ENCODE data around the gene SPSB1.

The SPSB1 gene

DNA sequence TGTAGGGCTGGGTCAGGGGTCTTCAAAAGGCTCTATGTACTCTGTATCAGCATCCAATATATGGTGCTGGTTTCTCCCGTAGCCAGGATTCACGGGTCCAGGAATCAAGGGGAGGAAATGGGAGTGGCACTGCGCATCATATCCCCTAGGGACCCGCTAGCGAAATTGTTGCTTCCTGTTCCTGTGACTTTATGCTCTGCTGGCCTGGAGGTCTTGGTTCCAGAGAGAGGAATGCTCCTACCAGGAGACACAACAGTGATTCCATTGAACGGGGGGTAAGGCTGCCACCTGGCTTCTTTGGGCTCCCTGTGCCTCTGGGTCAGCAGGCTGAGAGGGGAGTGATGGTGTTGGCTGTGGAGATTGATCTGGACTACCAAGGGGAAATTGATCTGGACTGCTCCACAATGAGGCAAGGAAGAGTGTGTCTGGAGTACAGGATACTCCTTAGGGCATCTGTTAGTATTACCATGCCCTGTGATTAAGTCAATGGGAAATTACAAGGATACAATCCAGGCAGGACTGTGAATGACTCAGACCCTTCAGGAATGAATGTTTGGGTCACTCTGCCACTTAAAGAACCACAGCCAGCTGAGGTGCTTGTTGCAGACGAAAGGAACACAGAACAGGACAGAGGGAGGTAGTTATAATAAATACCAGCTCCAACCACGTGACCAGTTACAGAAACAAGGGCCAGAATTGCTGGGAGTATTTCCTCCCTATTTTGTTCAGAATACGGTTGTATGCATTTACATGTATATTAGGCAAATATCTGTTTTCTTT, 10.2 kb downstream of the SPSB1 start:
- no peak for DNase-seq

DNA sequence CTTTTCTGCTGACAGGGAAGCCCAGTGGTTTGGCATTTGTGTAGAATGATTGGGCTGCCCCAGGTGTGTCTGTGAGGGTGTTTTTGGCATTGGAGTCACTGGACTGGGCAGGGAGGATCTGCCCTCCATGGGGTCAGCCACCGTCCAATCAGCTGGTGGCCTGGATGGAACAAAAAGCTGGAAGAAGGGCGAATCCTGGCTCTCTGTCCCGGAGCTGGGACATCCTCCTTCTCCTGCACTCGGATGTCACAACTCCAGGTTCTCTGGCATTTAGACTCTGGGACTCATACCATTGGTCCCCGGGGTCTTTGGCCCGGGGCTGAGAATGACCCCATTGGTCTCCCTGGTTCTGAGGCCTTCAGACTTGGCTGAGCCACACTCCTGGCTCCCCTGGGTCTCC, 11.2 kb downstream of the SPSB1 start:
- no peak for DNase-seq

DNA sequence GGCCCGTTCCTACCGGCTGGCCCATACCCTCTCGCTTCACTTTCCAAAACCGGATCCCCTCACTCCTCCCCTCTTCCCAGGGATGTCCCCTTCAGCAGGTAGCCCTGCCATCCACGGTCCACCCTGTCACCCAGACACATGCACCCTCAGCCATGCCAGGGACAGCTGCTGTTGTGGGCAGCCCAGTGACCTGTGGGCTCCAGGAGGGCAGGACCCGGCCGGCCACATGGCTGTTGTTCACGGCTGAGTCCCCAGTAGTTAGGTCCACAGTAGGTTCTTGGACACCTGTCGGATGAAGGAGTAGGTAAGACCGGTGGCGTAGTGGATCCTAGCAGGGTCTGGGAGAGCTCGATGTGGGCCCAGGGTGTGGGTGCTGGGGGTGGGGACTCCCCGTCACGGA, 12.5 kb downstream of the SPSB1 start:
- DNase-seq, result no peak

DNA sequence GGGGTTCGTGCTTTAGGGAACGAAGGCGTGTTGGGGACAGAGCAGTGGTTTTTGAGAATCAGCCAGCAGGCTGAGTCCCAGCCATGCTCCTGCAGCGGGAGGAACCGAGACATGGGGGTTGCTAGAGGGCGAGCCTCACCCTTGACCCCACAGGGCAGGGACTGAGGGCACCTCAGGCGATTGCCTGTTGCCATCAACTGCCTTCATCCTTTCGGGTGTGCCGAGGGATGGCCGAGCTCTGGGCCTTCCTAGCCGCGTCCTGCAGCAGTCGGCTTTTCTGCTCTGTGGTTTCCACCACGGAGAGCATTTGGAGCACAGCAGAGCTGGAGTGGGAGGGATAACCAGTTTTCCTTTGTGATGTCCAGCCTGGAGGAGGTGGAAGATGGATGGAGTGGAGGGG, 13.3 kb downstream of the SPSB1 start:
- DNase-seq, result no peak

DNA sequence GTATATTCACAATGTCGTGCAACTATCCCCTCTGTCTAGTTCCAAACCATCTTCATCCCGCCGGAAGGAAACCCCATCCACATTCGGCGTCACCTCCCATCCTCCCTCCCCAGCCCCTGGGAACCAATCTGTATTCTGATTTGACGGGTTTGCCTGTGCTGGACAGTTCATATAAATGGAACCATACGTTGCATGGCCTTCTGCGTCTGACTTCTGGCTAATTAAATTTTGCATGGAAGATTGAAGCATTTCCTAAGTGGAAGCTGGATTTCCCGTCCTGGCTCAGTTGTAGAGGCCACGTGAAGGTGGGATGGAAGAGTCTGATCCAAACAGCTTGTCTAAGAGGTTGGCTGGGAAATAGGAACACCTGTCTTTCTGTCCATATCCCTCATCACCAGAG, 14.6 kb downstream of the SPSB1 start:
- no peak for DNase-seq

DNA sequence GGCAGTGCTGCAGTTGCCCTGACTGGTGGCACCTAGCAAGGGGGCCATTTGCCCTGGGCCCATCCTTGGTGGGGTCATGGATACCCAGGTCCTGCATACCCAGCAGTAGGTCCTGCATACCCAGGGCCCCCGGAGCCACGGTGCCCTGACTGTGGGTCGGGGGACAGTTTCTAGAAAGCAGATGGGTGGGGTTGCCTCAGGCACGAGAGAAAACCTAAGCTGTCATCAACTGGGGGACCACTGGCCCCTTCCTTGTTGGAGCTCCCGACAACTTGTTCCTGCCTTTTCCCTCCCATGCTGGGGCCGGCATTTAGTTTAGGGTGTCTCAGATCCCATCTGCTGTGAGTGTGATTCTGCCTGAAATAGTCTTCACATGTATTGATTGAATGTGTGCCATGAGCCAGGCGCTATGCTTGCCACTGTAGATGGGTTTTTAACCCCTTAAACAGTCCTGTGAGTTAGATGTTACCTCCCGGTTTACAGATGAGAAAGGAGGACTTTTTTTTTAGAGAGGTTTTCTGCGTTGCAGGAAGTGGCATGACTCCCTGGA, 15.6 kb downstream of the SPSB1 start:
- no peak for DNase-seq

DNA sequence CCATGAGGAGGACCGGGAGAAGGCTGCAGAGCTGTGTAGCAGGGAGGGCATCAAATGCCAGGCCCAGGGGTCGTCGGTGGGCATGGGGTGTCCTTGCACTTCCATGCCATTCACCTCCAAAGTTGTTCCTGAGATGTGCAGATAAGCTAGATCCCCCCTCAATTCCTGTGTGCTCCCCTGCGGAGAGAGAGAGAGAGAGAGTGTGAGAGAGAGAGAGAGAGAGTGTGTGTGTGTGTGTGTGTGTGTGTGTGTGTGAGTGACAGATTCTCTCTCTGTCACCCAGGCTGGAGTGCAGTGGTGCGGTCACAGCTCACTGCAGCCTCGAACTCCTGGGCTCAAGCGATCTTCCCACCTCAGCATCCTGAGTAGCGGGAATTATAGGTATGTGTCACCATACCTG, 16.4 kb downstream of the SPSB1 start:
- no peak for DNase-seq

DNA sequence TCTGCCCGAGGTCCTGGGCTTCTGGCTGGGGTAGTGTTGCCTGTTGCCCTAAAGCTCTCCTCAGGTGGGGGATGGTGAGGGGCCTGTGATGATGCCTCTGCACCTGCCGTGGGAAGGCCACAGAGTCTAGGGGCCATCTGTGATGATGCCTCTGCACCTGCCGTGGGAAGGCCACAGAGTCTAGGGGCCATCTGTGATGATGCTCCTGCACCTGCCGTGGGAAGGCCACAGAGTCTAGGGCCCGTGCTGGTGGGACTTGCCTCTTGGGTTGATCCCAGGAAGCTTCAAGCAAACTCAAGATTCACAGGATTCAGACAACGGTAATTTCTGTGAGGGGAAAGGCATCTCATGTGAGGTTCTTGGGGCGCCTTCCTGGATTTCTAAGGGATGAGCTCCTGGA, 17.3 kb downstream of the SPSB1 start:
- no peak for DNase-seq

DNA sequence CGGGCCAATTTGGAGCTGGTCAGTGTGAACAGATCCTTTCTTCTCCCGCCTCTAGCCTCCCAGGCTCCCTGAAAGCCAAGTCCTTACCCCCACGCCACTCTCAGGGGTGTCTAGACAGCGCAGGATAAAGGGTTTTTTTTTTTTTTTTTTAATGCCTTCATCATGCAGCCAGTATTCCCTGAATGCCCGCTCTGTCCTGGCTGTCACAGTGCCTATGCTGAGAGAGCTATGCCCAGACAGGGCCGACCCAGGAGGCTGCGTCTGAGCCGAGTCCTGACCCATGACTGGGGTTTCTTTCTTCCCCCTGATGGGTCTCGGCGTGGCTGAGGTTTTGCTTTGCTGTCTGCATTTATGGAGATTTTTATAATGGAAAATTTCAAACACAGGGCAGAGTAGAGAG, 18.3 kb downstream of the SPSB1 start:
- no peak for DNase-seq

DNA sequence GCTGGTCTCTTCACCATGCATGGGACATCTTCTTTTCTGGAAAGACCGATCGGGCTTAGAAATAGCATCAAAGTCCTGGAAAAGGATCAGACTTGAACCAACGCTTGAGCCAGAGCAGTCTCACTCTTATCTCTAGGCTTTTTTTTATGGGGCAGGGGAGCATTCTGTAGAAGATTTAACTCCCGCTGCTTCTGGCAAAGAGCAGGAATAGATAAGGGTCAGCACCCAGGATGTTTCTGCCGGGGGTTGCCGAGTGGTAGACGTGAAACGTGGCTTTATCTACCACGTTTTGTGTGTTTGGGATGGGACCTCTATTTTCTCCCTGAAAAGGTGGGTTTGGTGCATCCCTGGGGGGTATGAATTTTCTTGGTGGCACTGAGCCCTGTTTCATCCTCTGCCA, 18.8 kb downstream of the SPSB1 start:
- DNase-seq, result no peak

DNA sequence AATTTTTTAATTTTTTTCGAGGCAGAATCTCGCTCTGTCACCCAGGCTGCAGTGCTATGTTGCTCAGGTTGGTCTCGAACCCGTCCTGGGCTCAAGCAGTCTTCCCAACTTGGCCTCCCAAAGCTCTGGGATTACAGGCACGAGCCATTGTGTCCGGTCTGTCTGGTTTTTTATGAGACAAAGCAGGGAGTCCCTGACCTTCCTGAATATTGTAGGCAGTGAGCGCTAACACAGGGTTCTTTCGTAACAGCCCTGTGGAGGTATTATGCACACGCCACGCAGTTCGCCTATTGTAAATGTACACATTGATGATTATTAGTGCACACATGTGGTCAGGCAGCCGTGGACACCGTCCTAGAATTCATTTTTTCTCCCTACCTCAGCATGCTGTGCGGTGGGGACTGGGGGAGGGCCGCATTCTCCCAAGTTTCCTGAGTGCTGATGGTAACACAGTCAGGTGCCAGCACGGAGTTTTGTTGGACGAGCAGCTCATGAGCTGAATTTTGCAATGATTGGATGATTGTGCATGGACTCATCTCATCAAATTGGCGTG, 19.6 kb downstream of the SPSB1 start:
- no peak for DNase-seq

DNA sequence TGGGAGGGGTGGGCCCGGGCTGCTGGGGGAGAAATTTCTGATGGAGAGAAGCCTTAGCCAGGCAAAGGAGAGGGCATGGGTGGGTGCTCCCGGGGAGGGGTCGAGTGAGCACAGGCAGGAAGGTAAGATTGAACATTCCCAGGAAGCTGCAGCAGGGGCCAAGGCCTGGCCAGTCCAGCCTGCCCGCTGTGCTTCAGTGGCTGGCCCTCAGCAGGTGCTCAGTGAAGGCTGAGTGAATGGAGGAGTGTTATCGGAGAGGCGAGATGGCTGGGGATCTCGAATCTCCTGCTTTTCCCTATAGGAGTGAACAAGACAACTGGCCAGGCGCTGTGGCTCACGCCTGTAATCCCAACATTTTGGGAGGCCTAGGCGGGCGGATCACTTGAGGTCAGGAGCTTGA, 20.9 kb downstream of the SPSB1 start:
- DNase-seq, result no peak

DNA sequence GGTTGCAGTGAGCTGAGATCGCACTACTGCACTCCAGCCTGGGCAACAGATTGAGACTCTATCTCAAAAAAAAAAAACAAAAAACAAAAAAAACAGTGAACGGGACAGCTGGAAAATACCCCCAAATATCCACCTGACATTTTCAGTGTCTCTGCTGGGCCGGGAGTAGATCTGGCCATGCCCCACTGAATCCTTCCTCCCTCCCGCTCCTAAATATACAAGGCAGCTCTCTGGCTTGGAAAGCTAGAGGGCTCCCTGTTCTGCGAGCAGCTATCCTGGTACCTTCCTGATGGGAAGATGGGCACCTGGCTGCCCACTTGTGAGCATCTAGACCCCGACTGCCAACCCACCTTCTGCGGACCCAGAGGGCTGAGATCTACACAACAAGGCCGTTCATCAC, 21.4 kb downstream of the SPSB1 start:
- DNase-seq, result no peak

DNA sequence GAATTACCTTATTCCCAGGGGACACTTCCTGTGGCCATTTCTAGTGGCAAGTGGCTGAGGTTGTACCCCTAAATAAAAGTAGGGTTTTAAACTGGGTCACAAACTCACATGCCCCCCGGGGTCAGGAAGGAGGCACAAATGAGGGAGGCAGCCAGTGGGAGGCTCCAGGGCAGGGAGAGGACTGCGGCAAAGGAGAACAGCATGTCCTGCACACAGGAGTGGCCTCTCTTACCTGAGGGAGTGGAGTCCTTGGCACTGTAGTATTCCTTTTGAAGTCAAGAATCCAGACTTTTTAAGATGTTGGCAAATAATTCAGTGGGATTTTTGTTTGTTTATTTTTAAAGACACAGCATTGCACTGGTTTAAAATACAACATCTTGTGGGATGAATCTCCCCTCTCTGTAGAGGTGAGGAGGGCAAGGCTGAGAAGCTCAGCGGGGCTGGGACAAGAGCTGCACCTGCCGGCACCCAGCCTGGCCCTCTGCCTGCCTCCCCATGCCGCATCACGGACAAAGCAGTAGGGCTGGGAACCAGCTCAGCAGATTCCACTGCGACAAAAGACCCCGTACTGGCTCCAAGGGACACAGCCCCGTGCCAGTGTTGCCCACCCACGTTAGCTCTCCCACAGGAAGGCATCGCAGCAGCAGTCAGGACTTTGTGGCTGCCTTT, 22.2 kb downstream of the SPSB1 start:
- no peak for DNase-seq

DNA sequence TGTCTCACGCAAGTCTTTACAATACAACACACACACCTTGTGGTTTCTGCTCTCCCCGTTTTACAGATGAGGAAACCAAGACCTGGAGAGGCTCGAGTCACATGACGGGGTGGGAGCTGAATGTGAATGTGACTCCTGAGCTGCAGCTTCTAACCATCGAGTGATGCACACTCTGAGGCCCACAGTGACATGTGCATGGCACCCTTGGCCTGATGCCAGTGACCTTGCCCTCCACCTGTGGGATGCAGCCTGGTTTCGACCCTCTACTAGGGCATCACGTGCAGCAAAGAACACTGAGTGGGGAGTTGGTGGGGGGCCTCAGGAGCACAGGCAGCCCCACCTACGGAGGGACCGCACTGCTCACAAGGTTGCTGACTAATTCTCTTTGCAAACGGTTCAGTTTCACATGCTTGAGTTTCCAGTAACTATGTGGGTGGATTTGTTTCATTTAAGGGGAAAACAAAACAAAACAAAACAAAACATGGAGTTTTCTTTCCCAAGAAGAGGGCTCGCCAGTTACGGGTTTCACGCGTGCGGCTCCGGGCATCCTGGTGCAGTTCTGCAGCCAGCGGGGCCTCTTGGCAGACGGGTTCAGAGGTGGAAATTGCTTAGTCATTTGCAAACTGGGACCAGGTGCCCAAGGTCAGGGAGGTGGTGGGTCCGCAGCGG, 22.9 kb downstream of the SPSB1 start:
- DNase-seq, result no peak

DNA sequence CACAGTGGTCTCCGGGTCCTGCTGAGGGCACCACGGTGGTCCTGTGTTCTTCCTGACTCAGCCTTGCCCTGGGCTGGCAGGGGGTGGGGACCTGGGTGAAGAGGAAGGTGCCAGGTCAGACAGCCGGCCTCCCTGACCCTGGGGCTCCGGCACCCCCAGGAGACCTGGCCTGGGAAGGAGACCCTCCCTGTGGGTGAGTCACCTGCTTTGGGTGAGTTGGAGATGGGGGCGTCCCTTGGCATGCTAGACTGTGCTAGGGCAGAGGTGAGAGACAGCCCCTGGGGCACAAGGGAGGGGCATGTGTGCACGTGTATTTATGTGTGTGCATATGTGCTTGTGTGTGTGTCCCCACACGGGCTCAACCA, 23.4 kb downstream of the SPSB1 start:
- DNase-seq, result no peak

DNA sequence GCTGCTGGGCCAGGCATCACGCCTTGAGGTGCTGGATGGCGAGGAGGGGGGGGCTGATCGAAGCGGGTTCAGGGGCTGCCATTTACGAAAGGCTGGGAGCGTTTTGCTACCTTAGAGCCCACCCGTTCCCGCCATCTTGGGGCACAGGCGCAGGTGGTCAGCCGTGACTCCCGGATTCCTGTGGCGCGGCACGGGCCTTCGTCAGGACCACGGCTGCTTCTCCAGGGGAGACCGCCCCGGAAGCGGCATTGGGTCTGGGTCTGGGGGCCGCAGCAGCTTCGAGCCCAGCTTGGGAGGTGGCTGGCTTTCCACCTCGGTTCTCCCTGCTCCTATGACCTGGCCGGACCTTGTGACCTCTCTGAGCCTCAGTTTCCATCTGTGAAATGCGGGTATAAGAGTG, 23.8 kb downstream of the SPSB1 start:
- no peak for DNase-seq

DNA sequence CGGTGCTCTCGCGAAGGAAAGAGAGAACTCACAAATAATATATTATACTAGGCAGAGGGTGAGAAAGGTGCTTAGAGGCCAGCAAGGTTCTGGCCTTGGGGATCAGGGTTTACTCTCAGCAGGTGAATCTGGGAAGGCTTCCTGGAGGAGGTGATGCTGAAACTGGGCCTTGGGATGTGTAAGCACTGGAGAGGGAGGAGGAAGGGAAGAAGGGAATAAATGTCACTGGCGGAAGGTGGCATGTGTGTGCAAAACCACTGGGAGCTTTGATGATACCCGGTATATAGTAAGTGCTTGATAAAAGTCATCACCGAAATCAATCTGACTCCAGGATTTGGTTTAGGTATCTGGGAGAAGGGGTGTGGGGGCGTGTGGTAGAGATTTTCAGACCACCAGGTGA, 24.4 kb downstream of the SPSB1 start:
- no peak for DNase-seq

DNA sequence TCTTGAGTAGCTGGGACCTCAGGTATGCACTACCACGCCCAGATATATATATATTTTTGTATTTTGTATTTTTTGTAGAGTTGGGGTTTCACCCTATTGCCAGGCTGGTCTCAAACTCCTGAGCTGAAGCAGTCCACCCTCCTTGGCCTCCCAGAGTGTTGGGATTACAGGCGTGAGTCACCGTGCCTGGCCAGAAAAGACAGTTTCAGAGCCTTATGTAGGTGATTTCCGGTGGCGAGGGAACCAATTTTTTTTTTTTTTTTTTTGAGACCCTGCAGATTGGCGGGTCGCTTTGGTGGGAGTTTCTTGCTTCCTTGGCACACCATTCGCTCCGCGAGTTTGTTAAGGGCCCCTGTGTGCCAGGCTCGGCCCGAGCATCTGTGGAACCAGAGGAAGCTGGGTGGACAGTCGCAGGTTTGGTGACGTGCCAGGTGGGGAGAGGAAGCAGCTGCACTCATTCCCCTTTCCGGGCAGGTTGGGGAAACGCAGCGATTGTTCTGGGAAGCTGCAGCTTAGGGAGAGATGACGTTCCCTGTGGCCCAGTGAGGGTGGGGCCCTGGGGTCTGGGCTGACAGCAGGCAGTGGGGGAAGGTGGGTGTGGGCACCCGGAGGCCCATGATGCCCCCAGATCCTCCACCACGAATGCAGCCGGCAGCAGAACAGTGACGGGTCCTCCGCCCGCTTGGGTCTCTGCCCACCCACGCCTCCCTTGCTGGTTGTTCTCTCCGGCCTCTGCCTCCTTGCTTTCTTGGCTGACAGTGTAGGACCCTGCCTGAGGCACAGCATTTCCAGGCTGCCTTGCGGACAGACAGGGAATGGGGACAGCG, 25.1 kb downstream of the SPSB1 start:
- DNase-seq, result no peak

DNA sequence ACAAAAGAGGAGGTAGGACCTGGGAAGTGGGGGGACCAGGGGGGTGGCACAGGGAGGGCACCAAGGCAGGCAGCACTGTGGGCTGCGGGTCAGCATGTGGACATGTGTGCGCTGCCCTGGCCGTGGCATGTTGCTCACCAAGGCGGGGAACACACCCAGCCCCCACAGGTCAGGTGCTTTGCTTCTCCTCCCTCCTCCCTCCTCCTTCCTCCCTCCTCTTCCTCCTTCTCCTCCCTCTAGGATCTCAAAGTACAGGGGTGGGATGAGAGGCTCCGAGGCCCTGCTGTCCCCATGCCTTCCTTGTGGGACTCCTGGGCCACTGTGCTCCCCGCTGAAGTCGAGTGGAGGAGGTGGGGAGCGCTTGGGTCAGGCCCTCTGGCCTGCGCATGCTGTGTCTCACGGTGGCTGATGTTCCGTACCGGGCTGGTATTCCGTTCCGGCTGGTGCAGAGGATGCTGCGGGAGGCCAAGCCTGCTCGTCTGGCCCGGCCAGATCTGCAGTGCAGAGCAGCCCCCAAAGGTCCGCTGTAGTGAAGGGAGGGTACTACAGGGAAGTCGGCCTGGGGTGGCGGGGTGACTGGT, 26.6 kb downstream of the SPSB1 start:
- no peak for DNase-seq

DNA sequence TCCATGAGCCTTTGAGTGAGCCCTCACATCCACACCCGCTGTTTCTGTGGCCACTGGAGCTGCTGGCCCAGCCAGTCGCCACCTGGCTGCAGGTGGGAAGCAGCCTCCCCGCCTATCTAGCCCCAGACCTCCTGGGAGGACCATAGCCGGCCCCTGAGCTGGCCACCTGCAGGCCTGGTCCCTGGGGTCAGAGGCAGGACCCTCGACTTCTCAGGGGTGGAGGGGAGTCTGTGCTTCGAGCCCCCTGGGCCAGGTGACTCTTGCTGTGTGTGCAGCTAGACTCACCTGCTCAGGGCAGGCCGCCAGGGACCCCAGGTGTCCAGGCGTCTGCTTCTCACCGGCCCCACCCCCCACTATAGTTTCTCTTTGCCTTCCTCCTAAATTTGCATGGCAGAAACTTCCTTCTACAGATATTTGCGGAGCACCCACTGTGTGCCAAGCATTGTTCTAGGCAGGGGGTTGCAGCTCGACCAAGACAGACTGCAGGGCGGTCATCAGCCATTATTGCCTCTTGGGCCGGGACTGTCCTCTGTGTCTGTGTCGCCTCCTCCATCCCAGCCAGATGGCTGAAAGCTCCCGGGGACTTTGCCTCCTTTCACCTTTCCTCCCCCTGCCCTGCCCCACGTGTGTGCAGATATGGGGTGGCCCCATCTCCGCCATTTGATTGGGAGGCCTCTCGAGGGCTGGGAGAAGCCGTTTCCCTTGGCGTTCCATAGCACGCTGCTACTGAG, 27.3 kb downstream of the SPSB1 start:
- no peak for DNase-seq

Data from CD4-positive, alpha-beta T cell treated with Interleukin-15 for 1 hour (primary cell).